ENCODE measurements around the gene MYOG.

DNA sequence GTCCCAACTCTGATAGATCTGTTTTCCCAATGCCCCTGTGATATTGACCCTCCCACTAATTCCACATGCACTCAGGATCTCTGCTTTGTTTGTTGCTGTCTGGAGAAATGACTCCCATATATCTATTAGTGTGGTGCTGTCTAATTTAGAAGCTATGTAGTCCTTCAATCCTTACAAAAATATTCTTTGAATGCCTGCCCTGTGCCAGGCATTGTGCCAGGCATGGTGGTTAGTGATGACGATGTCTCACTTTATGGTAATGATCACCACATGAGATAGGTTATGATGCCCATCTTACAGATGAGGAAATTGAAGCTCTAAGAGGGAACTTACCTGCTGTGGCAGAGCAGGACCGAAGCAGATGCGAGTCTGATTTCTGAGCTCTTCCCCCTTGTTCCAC, 12.9 kb downstream of the MYOG start:
- TF ChIP-seq, protein P1, sequence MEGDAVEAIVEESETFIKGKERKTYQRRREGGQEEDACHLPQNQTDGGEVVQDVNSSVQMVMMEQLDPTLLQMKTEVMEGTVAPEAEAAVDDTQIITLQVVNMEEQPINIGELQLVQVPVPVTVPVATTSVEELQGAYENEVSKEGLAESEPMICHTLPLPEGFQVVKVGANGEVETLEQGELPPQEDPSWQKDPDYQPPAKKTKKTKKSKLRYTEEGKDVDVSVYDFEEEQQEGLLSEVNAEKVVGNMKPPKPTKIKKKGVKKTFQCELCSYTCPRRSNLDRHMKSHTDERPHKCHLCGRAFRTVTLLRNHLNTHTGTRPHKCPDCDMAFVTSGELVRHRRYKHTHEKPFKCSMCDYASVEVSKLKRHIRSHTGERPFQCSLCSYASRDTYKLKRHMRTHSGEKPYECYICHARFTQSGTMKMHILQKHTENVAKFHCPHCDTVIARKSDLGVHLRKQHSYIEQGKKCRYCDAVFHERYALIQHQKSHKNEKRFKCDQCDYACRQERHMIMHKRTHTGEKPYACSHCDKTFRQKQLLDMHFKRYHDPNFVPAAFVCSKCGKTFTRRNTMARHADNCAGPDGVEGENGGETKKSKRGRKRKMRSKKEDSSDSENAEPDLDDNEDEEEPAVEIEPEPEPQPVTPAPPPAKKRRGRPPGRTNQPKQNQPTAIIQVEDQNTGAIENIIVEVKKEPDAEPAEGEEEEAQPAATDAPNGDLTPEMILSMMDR (IDR thresholded peaks at IDR 0.05), result no peak
- TF ChIP-seq EZH2 (IDR thresholded peaks at IDR 0.05; ENCODE audit: borderline replicate concordance, insufficient read depth, low read depth, low read length, poor library complexity, severe bottlenecking), result no peak
